Left cardiac atrium (tissue), 4 donors: ENCODE data around the gene KRT78. TPM values are rescaled to one million over a fixed set of nuclear protein-coding genes. Genes with fewer than 3 reads are reported as not detected.
"Not testable (repeated sequence)": the region's sequence is repeated elsewhere in the genome, so short reads cannot be mapped to it uniquely, and the experiment has no call there.

Source experiments
- ATAC-seq, 2 donors: fragments of 200-7000 bp; cut with Tn5 transposase; one replicate each; pipeline ENCODE4 v1.9.1; 2020; ENCODE audit warnings: mild to moderate bottlenecking in 2 of 2, moderate library complexity in 2 of 2
- DNase-seq: peaks from one replicate; pipeline ENCODE4 v3.0.0-alpha.2; 2020
- intact Hi-C, 2 donors: fragments of 100-400 bp; cut with DNase I; formaldehyde crosslinking; loops; one replicate each; pipeline versions ENCODE4 v1.14.1 to v1.15.1; 2022 to 2023
- long read RNA-seq: library from polyadenylated mRNA; unstranded; transcript quantifications from one replicate; pipeline ENCODE4 v2.0.0, GENCODE V29; 2021
- total RNA-seq, 2 donors: library from RNA; stranded (reverse); fragmentation: NEBNext Ultra II Directional; extraction: Animal tissue kit (Norgen Biotek cat#: 25700); gene quantifications; one replicate each; pipeline ENCODE4 v1.2.1, GENCODE V29; 2021
- donor health status: DM: no; HTN: yes; CAD: no.
- donor health status: DM: no; HTN: yes; CAD: no; lungs with severe emphysema.
- donor health status: DM: yes; HTN: yes; CAD: no.
- donor health status: Dilated cardiomyopathy.

The KRT78 gene, protein sequence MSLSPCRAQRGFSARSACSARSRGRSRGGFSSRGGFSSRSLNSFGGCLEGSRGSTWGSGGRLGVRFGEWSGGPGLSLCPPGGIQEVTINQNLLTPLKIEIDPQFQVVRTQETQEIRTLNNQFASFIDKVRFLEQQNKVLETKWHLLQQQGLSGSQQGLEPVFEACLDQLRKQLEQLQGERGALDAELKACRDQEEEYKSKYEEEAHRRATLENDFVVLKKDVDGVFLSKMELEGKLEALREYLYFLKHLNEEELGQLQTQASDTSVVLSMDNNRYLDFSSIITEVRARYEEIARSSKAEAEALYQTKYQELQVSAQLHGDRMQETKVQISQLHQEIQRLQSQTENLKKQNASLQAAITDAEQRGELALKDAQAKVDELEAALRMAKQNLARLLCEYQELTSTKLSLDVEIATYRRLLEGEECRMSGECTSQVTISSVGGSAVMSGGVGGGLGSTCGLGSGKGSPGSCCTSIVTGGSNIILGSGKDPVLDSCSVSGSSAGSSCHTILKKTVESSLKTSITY
- not detected for total RNA-seq
- long read RNA-seq = 0 reads

DNA sequence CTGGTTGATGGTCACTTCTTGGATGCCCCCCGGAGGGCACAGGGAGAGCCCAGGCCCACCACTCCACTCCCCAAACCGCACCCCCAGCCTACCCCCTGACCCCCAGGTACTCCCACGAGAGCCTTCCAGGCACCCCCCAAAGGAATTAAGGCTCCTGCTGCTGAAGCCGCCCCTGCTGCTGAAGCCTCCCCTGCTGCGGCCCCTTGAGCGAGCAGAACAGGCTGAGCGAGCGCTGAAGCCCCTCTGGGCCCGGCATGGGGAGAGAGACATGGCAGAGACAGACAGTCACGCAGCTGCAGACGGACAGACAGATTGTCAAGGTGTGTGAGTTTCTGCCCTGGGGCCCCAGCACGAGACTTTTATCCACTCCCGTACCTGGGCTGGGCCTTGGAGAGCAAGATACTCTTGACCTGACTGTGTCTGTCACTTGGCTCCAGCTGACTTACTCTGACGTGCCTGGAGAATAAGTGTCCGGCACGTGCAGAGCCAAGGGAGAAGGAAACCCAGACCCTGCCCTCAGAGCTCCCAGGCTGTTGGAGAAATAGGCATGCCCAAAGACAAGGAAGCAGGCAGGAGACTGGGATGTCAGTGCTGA lies at the start of gene KRT78:
Gene KRT78 (minus strand): TSS at position 334 of the 595 bp plus-strand sequence. CDS start 64 bp downstream, at position 270.
- ATAC-seq = no peak
- DNase-seq = no peak
- intact Hi-C loops = no loop called here

DNA sequence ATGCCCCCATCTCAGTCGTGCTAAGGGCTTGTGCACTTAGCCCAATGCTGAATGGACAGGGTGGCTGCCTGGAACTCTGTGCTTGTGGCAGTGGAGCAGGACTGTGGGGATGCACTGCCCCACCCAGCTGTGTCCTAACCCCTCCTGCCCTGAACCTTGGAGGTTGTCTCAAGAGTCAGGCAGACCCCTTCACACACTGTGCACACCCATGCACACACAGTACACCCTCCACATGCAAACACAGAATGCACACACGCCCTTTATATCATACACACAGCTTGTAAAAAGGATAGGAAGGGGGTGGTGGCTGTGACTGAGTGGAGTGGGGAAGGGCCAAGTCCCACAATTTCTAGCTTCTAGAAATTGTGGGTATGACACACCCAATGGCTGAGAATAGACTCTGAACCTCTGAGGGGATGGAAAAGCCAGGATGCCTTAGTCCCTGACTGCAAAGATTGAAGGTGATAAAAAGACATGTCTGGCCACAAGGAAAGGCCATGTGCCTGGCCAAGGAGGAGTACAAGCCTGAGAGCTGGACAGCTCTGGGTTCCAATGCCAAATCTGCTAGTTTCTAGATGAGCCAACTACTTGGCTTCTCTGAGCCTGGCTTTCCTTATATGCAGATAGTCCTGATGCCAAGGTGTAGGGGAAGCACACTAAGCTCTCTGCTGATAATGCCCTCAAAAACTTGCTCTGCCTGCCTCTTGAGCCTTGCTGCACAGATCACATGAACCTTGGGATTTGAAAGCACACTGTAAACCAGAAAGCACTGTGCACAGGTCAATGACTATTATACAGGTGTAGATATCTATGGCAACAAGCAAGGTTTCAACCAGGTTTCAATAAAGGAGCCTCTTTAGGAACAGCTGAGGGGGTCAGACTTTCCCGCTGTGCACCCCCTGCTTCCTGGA lies 47.7 kb upstream of the KRT78 start:
- intact Hi-C loops = no loop called here
- ATAC-seq (peak; percentile 17 to 34), DNase-seq (no peak)

DNA sequence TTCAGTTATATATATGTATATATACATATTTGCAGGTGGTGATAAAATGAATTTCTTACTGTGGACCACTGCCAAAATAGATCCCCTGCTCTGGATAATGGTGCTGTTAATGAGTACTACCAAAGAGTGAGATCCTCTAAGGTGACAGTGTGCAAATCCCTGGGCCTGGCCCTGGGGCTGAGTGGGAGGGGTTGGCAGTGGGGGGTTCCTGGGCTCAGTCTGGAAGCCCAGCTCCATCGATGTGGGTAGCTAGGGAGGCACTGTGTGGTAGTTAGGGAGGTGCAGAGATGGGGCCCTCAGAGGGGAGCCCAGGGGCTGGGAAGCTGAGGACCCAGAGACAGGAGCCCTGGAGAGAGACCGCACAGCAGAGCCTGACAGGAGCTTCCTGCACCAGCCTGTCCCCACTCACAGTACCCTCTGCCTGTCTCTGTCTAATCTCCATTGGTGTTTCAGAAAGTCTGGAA lies 47.0 kb upstream of the KRT78 start:
- ATAC-seq (peak; percentile 19 to 24), DNase-seq (no peak)
- intact Hi-C loops = no loop called here

DNA sequence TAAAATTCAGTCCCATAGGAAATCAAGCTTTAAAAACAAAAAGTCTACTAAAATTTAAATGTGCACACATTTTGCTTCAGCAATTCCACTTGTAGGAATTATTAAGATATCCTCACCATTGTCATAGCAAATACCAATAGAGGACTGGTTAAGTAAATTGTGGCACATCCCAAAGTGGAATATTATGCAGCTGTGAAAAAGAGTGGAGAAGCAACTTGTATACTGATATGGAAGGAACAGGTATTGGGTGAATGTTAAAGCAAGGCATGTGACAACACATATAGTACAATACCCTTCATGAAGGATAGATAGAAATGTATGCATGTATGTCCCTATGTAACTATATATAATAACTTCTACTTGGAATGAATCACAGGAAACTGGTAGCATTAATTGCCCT lies 44.2 kb upstream of the KRT78 start:
- intact Hi-C loops = no loop called here
- ATAC-seq (no peak), DNase-seq (no peak)

DNA sequence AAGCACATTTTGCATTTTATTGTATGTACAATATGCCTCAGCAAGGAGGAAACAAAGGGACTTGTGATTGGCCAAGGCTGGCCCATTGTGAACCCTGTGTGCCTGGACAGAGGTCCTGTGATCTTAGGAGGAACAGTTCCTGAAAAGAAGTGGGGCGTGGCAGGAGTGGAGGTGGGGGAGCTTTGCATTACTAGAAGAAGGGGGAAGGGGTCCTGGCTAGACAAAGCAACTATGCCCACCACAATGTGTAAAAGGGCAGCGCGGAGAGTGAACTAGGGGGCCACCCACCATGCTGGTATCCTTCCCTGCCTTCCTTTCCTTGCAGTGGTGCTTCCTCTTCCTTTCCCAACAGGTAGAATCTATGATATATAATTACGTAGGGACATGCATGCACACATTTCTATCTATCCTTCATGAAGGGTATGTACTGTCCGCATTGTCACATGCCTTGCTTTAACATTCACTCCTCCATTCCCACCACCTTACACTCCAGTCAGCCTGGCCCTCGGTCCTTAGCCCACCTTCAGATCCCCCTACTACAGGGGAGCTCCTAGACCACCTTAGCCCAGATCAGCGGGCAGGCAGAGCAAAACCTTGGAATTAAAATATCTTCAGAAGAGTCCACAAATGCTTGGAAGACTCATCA lies 43.5 kb upstream of the KRT78 start:
- DNase-seq = no peak
- intact Hi-C loops = no loop called here
- ATAC-seq = no peak

DNA sequence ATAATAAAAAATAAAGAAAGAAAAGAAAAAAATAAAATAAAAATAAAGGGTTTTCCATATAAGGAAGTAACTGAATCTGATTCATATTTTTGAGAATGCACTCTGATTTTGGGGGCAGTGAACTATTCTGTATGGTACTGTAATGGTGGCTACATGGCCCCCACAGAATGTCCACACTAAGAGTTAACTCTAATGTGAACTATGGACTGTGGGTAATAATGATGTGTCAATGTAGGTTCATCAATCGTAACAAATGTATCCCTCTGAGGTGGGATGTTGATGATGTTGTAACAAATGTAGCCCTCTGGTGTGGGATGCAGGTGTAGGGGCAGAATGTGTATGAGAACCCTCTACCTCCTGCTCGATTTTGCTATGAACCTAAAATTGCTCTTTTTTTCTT lies 42.2 kb upstream of the KRT78 start:
- intact Hi-C loops = no loop called here
- no peak for DNase-seq
- ATAC-seq = no peak

DNA sequence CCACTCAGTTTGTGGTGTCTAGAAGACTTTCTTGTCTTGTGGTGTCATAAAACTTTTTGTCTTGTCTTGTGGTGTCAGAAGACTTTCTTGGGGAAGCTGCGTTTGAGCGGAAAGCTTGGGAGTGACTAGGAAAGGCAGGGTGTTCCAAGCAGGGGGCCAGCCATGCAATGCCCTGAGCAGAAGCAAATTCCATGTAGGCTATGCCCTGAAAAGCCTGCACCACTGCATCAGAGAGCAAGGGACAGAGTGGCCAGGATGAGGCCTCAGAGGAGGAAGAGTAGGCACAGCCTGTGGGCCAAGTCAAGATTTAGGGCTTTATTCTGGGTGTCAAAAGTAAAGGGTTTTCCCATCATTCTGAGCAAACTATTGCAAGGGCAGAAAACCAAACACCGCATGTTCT lies 41.6 kb upstream of the KRT78 start:
- intact Hi-C loops = no loop called here
- no peak for DNase-seq
- no peak for ATAC-seq

DNA sequence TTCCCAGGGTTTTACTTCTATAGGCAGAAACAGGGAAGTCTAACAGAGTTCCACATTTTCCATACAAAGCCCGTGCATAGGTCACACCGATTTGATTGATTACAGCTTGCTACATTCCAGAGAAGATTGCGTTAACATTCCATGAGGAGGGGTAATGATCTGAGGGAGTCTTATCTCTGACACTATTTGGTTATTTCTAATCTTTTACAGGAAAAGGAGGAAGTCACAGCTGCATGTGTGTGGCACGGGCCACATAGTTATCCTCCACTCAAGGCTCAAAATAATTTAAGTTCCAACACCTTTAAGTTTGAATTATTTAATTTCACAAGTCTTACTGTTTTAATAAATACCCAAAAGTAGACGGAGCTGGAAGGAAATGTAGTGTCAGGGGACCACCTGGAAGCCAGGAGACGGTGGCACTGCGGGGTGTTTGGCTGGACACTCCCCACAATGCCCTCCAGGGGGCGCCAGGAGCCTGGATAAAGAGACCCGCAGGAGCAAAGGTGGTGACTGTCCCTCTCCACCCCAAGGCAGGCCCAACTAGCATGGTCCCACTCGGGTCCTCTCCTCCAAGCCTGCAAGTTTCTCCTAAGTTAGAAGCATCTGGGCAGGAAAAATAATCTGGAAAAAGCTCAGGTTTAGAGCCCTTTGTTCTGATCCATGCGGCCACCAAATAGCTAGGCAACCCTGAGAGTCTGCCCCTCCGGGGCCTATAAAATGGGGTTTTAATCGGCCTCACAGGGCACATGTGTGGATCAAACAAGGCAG lies 35.9 kb upstream of the KRT78 start:
- DNase-seq = peak; percentile 82
- intact Hi-C loops = loop anchor here (1.0 to 5.0 kb wide), 3 partner anchors 96 to 512 kb away; no protein-coding TSS in a partner anchor
- peak; percentile 83 to 85 for ATAC-seq

DNA sequence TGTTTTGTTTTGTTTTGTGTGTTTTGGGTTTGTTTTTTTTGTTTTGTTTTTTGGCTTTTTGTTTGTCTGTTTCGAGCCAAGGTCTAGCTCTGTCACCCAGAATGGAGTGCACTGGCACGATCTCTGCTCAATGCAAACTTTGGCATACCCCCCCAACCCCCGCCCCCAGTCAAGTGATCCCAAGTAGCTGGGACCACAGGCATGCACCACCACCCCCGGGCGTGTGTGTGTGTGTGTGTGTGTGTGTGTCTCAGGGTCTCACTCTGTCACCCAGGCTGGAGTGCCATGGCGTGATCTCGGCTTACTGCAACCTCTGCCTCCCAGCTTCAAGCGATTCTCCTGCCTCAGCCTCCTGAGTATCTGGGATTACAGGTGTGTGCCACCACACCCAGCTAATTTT lies 31.7 kb upstream of the KRT78 start:
- not testable (repeated sequence) for ATAC-seq, DNase-seq
- intact Hi-C loops = loop anchor here (2.0 to 5.0 kb wide), 3 partner anchors 508 to 724 kb away; no protein-coding TSS in a partner anchor

DNA sequence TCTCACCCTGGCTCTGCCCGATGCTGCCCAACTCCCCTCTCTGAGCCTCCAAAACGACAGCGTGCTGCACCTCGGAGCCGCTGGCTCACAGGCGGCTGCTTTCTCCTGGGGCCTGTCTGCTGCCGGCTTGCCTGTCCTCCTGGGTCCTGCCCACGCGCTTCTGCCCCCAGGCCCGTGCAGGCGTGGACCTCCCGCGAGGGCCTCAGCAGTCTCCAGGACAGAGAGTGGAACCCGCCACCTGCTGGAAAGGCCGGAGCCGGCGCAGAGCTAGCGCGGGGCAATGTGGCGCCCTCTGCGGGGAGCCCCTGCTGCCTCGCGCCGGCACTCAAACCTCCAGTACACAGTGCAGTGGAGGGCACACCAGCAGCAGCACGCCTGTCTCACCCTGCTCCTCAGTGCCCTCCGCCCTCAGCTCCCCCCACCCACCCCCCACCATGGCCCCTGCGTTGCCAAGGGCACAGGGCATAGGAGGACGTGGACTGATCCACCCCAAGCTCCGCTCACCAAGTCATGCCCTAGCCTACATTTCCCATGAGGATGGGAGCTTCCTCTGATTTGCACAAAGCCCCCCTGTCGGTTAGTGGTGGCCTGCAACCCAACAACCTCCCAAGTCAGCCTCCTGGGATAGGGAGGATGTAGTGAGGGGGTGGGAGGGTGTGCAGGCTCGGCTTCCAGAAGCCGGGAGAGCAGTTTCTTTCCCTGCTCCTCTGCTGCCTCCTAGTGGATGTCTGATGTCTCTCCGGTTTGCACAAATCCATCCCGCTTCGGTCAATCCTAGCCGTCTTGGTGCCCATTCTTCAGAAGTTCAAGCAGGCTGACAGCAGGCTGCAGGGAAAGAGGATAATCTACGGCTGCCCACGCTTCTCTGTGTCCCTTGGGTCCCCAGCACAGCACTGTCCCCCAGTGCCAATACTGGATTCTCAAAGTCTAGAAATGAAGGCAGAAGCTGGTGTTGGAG lies 30.9 kb upstream of the KRT78 start:
- intact Hi-C loops = loop anchor here (2.0 to 5.0 kb wide), 5 partner anchors 297 to 723 kb away; no protein-coding TSS in a partner anchor
- ATAC-seq (peak; percentile 88), DNase-seq (peak; percentile 80)

DNA sequence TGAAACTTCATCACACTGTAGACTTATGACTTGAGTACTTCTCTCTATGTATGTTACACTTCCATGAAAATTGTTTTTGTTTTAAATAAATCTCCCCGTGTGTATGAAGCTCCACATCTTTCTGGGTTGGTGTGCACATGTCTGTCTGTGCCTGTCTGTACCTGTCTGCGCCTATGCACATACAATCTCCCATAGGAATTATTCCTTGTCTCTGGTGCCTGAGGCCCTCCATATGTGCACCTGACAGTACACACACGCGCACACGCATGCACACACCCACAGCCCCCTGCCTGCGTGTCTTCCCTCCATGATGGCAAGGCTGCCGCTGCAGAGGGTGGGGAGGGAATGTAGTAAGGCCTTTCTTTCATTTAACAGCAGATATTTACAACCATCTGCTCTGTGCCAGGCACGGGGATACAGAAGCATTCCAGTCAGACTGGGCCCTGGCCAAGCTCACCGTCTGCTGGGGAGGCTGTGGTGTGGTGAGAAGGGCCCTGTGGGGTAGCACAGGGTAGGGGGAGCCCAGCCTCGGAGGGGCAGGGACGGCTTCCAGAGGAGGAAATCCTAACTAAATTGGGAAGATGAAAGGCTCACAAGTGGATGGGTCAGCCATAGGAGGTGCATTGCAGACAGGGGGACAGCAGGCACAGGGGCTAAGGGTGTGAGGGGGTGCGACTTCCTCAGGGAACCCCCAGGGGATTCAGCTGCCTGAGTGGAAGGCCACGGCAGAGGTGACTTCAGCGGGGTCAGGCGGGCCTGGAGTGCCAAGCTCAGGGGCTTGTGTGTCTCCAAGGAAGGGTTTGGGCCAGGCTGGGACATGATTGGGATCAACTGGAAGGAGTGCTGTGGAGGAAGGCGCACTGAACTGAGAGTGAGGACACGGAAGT lies 30.0 kb upstream of the KRT78 start:
- no peak for ATAC-seq
- intact Hi-C loops = loop anchor here (2.0 to 5.0 kb wide), 2 partner anchors 296 to 486 kb away; no protein-coding TSS in a partner anchor
- DNase-seq = no peak

DNA sequence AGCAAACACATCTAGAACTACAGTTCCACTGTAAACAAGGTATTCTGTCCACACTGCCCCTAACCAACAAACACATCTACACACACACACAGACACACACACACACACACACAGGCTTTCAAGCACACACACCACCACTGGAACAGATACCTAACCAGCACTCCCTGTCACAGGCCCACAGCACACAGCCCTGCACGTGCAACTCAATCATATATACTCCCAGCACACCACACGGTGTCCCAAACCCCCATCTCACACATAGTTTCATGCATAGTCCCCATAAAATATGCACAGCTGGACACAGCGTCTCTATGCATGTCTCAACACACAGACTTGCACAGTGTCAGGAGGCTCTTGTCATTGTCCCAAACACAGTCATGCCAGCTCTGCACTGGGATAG lies 28.4 kb upstream of the KRT78 start:
- ATAC-seq = no peak
- intact Hi-C loops = loop anchor here in 1 of 2 donors (5.0 kb wide), 1 partner anchor 485 kb away; no protein-coding TSS in a partner anchor
- no peak for DNase-seq

DNA sequence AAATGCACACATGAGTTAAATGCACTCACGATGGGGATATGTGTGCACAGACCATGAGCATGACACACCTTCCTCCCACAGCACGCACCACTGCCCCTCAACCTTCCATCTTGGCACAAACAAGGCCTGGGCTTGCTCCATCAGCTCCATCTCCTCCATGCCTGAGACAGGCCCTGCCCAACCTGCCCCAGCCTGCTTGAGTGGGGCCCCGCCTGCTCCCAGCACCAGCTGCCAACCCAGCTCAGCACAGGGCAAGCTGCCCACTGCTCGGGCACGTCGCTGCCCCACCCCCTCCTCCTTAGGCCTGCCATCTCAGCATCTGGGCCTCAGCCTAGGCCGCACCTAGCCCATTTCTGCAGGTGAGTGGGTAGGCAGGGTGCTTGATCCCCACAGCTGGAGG lies 27.6 kb upstream of the KRT78 start:
- no peak for DNase-seq
- ATAC-seq = peak in 1 of 2 donors; percentile 20
- intact Hi-C loops = loop anchor here in 1 of 2 donors (5.0 kb wide), 1 partner anchor 484 kb away; no protein-coding TSS in a partner anchor

DNA sequence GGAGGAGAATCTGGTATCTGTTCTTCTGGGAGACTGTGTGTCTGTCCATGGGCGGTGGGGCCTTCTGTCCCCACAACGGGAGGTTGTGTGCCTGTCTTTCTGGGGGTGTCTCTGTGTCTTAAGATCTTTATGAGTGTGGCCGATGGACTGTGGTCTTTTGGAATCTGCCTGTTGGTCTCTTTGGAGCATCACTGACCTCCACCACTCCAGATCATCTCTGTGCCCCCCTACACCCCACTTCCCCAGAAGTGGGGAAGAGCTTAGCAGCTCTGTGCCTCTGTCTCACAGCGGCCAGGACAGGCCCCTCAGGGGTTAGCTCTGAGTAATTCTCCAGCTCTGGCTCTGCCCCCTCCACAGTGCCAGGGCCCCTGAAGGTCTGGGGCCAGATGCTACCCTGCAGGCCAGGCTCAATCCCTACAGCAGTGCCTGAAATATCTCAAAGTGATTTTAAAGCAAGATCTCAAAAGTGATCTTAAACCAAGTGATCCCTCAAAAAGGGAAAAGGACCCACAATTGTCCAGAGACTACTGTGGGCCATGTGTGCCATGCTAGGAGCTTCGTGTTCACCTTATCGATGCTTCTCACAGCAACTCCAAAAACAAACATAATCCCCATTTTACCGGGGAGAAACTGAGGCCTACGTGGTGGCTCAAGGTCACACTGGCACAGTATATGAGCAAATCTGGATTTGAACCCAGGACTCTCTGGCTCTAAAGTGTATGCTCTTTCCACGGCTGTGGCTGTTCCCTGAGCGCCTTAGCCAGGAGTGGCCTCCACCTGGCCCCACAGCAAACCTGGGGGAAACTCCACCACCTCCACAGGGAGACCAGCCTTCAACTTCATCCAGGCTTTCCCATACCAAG lies 26.0 kb upstream of the KRT78 start:
- intact Hi-C loops = loop anchor here (5.0 kb wide), 2 partner anchors 483 to 718 kb away; no protein-coding TSS in a partner anchor
- no peak for ATAC-seq
- DNase-seq = no peak
